ENCODE results near the gene ANKRD53. TPM values are rescaled to one million over a fixed set of nuclear protein-coding genes. Genes with fewer than 3 reads are reported as not detected.

The ANKRD53 gene
- polyA plus RNA-seq, 1 of the 3 experiments (the other 2 are of a cell fraction): 0.58 TPM

DNA sequence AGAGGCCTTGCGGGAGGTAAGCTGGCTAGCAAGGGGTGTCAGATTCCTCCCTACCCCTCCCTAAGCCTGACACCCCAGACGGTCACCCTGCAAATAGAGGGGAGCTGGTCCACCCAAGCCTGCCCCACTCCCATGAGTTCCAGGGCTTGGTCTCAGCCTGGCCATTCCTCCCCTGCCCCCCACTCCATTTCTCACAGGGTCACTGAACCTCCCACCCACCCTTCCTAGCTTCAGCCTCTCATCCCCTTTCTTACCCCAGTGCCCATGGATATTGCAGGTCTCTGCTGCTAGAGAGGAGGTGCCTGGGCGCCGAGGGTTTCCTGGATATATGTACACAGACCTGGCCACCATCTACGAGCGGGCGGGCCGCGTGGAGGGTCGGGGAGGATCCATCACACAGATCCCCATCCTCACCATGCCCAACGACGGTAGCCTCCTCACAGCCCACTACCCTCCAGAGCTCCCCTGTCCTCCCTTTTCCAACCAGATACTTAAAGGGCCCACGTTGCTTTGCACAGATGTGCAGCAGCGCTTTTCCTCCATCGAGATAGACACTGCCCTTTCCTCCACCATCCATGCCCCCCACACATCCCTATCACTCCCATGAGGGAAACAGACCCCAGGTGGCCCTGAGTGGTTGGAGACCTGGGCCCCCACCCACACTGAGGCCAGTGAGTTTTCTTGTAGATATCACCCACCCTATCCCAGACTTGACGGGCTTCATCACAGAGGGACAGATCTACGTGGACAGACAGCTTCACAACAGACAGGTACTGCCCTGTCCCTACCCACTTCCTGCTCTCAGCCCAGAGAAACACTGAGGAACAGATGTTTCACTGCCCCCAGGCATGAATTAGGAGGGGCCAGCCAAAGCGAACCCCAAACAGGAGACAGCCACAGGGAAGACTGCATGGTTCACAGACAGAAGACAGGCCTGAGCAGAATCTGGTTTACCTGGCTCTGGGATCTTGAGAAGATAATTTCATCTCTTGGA is 15.2 kb upstream of the ANKRD53 start (continued):
- TF ChIP-seq, protein P1, sequence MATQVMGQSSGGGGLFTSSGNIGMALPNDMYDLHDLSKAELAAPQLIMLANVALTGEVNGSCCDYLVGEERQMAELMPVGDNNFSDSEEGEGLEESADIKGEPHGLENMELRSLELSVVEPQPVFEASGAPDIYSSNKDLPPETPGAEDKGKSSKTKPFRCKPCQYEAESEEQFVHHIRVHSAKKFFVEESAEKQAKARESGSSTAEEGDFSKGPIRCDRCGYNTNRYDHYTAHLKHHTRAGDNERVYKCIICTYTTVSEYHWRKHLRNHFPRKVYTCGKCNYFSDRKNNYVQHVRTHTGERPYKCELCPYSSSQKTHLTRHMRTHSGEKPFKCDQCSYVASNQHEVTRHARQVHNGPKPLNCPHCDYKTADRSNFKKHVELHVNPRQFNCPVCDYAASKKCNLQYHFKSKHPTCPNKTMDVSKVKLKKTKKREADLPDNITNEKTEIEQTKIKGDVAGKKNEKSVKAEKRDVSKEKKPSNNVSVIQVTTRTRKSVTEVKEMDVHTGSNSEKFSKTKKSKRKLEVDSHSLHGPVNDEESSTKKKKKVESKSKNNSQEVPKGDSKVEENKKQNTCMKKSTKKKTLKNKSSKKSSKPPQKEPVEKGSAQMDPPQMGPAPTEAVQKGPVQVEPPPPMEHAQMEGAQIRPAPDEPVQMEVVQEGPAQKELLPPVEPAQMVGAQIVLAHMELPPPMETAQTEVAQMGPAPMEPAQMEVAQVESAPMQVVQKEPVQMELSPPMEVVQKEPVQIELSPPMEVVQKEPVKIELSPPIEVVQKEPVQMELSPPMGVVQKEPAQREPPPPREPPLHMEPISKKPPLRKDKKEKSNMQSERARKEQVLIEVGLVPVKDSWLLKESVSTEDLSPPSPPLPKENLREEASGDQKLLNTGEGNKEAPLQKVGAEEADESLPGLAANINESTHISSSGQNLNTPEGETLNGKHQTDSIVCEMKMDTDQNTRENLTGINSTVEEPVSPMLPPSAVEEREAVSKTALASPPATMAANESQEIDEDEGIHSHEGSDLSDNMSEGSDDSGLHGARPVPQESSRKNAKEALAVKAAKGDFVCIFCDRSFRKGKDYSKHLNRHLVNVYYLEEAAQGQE (IDR thresholded peaks at IDR 0.05; ENCODE audit: low read depth, low read length): no peak
- TF ChIP-seq CHD2 (IDR thresholded peaks at IDR 0.05; ENCODE audit: low read length, partially characterized antibody): no peak
- no peak for TF ChIP-seq TEAD4 (IDR thresholded peaks at IDR 0.05; ENCODE audit: borderline replicate concordance, insufficient read depth)
- TF ChIP-seq, protein P2, sequence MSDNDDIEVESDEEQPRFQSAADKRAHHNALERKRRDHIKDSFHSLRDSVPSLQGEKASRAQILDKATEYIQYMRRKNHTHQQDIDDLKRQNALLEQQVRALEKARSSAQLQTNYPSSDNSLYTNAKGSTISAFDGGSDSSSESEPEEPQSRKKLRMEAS (IDR thresholded peaks at IDR 0.05; ENCODE audit: low read depth): no peak
- TF ChIP-seq MXI1 (IDR thresholded peaks at IDR 0.05; ENCODE audit: low read depth, low read length): no peak
- no peak for TF ChIP-seq RCOR1 (IDR thresholded peaks at IDR 0.05; ENCODE audit: low read length)

DNA sequence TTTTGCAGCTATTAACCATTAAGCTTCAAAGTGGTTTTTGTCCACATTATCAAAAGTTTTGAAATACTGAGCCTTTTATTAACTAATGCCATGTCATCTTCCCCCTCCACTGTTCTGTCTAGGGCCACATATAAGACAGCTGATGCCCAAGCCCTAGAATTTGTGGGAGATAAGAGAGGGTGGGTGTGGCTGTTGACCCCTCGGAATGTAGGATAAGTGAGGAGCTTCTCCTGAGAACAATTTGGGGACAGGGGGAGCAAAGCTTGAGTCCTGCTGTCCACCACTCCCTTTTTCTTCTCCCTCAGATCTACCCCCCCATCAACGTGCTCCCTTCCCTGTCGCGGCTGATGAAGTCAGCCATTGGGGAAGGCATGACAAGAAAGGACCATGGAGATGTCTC is 14.3 kb upstream of the ANKRD53 start:
- CTCF ChIA-PET: interaction anchor here (0.6 to 9.5 kb wide), 27 partner anchors 9 to 1756 kb away, joined by 3 to 93 read pairs (median 4); partner anchors contain the start of genes ANKRD53, FIGLA and NAGK
- TF ChIP-seq FOXJ3 (CRISPR knock-in tag; IDR thresholded peaks at IDR 0.05) (no peak), RXRA (IDR thresholded peaks at IDR 0.05; ENCODE audit: borderline replicate concordance, low read depth) (no peak), FOSL2 (IDR thresholded peaks at IDR 0.05; ENCODE audit: borderline replicate concordance, low read depth) (no peak), EP300 (IDR thresholded peaks at IDR 0.05; ENCODE audit: borderline replicate concordance in 1 of 2, low read depth in 1 of 2, low read length in 1 of 2) (no peak), FOXM1 (IDR thresholded peaks at IDR 0.05; ENCODE audit: low read depth) (no peak), SMC3 (IDR thresholded peaks at IDR 0.05; ENCODE audit: low read depth, low read length) (no peak), ELF1 (IDR thresholded peaks at IDR 0.05) (no peak), JUND (IDR thresholded peaks at IDR 0.05) (no peak), SIN3A (IDR thresholded peaks at IDR 0.05; ENCODE audit: borderline replicate concordance, low read depth, low read length) (no peak), GABPA (IDR thresholded peaks at IDR 0.05; ENCODE audit: low read depth) (no peak), EZH2phosphoT487 (IDR thresholded peaks at IDR 0.05; ENCODE audit: borderline replicate concordance, low read depth) (no peak), TAF1 (IDR thresholded peaks at IDR 0.05; ENCODE audit: borderline replicate concordance, low read depth, low read length) (no peak), RAD21 (IDR thresholded peaks at IDR 0.05; ENCODE audit: low read length) (no peak)
- TF ChIP-seq, protein P3, sequence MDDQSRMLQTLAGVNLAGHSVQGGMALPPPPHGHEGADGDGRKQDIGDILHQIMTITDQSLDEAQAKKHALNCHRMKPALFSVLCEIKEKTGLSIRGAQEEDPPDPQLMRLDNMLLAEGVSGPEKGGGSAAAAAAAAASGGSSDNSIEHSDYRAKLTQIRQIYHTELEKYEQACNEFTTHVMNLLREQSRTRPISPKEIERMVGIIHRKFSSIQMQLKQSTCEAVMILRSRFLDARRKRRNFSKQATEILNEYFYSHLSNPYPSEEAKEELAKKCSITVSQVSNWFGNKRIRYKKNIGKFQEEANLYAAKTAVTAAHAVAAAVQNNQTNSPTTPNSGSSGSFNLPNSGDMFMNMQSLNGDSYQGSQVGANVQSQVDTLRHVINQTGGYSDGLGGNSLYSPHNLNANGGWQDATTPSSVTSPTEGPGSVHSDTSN (IDR thresholded peaks at IDR 0.05): no peak
- TF ChIP-seq, protein P1 (IDR thresholded peaks at IDR 0.05; ENCODE audit: low read depth, low read length): no peak
- TF ChIP-seq, protein P4, sequence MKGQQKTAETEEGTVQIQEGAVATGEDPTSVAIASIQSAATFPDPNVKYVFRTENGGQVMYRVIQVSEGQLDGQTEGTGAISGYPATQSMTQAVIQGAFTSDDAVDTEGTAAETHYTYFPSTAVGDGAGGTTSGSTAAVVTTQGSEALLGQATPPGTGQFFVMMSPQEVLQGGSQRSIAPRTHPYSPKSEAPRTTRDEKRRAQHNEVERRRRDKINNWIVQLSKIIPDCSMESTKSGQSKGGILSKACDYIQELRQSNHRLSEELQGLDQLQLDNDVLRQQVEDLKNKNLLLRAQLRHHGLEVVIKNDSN (IDR thresholded peaks at IDR 0.05; ENCODE audit: borderline replicate concordance, low read depth): no peak

More for the DNA sequence above, 14.3 kb upstream of the ANKRD53 start:
- H3K27me3 ChIP-seq (ENCODE audit: insufficient read depth): no peaks in the 10 kb centered on the region
- POLR2A ChIA-PET: no interaction called here
- H3K4me2 ChIP-seq: no peak overlapping the region
- peak; percentile 20 for DNase-seq
- no peak overlapping the region for H3K4me3 ChIP-seq (ENCODE audit: low read depth in 2 of 2, low read length in 1 of 2)
- H4K20me1 ChIP-seq (ENCODE audit: insufficient read depth): no peaks in the 10 kb centered on the region
- H3K4me1 ChIP-seq (ENCODE audit: control insufficient read depth in 1 of 2, insufficient read depth in 2 of 2, low read depth in 1 of 2, low read length in 1 of 2): no peaks in the 10 kb centered on the region; a peak in 1 of 4 replicates
- no peak overlapping the region for H2AFZ ChIP-seq (ENCODE audit: low read depth)
- H3K9ac ChIP-seq: no peak overlapping the region
- WGBS (ENCODE audit: low lambda C conversion rate): 96% methylated on average over 4 of the region's 4 CpGs
- H3F3A ChIP-seq (replicated peaks; ENCODE audit: insufficient read depth): no peaks in the 10 kb centered on the region
- no peaks in the 10 kb centered on the region for H3K79me2 ChIP-seq (ENCODE audit: insufficient read depth)
- no peaks in the 10 kb centered on the region for H3K36me3 ChIP-seq (replicated peaks in 1 of 2; ENCODE audit: control insufficient read depth in 1 of 2, insufficient read depth in 2 of 2, low read length in 1 of 2)
- H3K9me3 ChIP-seq: no peaks in the 10 kb centered on the region
- H3K27ac ChIP-seq (ENCODE audit: low read depth in 2 of 2, low read length in 1 of 2): no peak overlapping the region
- no peaks in the 10 kb centered on the region for H3K9me2 ChIP-seq
